Stimulated activated CD4-positive, alpha-beta T cell treated with anti-CD3 and anti-CD28 coated beads, TNF-alpha, amount 100 ng/mL, for 4 hours (primary cell): Measurements from ENCODE around the gene C3orf18.
A peak's percentile ranks its signal among the peaks of the same experiment; 100 is the strongest.

Experiments used
- DNase-seq, 3 experiments: peaks; one replicate each; pipeline ENCODE4 v3.0.0-alpha.2; 2020; ENCODE audit warnings: low read depth in 3 of 3

Gene C3orf18

GRCh38 chr3:50603261-50604109 is 35.9 kb upstream of the C3orf18 start:
- DNase-seq = no peak

- no peak for DNase-seq
Measured at GRCh38 chr3:50602595-50603191, 35.1 kb upstream of the C3orf18 start.

- peak; percentile 74 to 94 (median 89) for DNase-seq
Measured at GRCh38 chr3:50600841-50601591, 33.5 kb upstream of the C3orf18 start.

- DNase-seq = no peak
Measured at GRCh38 chr3:50600141-50600753, 32.7 kb upstream of the C3orf18 start.

- no peak for DNase-seq
Measured at GRCh38 chr3:50599716-50600118, 32.2 kb upstream of the C3orf18 start.

GRCh38 chr3:50599115-50599715 is 31.7 kb upstream of the C3orf18 start:
- no peak for DNase-seq

GRCh38 chr3:50594253-50594785 is 26.8 kb upstream of the C3orf18 start:
- DNase-seq = no peak

- DNase-seq = no peak
Measured at GRCh38 chr3:50592568-50592967, 25.0 kb upstream of the C3orf18 start.

GRCh38 chr3:50591196-50591741 is 23.7 kb upstream of the C3orf18 start:
- DNase-seq = no peak

GRCh38 chr3:50588759-50589433 is 21.3 kb upstream of the C3orf18 start:
- no peak for DNase-seq

GRCh38 chr3:50587806-50588758 is 20.5 kb upstream of the C3orf18 start:
- DNase-seq = peak in 1 of 3 experiments; percentile 61

GRCh38 chr3:50587373-50587772 is 19.8 kb upstream of the C3orf18 start:
- DNase-seq = no peak

- DNase-seq = no peak
Measured at GRCh38 chr3:50586763-50587070, 19.2 kb upstream of the C3orf18 start.

GRCh38 chr3:50585919-50586762 is 18.6 kb upstream of the C3orf18 start:
- no peak for DNase-seq

GRCh38 chr3:50584391-50584790 is 16.8 kb upstream of the C3orf18 start:
- no peak for DNase-seq

GRCh38 chr3:50583897-50584296 is 16.4 kb upstream of the C3orf18 start:
- DNase-seq = no peak

GRCh38 chr3:50582083-50582482 is 14.5 kb upstream of the C3orf18 start:
- DNase-seq = no peak

GRCh38 chr3:50581459-50581842 is 13.9 kb upstream of the C3orf18 start:
- no peak for DNase-seq
